Astrocyte (in vitro differentiated cells and primary cell): ENCODE data around the gene KIR2DL3.

Experiments
- EZH2 ChIP-seq: IDR thresholded peaks from 2 replicates; pipeline ENCODE4 v1.6.1; 2012; ENCODE audit warnings: mild to moderate bottlenecking, low read length, inconsistent platforms; ENCODE audit not compliant: insufficient read depth
- TF ChIP-seq, protein P1 (sequence below): IDR thresholded peaks from 2 replicates; pipeline ENCODE4 v1.5.1; 2011; ENCODE audit warnings: low read depth, mild to moderate bottlenecking, inconsistent platforms, low read length, moderate library complexity; ENCODE audit not compliant: insufficient read depth

DNA sequence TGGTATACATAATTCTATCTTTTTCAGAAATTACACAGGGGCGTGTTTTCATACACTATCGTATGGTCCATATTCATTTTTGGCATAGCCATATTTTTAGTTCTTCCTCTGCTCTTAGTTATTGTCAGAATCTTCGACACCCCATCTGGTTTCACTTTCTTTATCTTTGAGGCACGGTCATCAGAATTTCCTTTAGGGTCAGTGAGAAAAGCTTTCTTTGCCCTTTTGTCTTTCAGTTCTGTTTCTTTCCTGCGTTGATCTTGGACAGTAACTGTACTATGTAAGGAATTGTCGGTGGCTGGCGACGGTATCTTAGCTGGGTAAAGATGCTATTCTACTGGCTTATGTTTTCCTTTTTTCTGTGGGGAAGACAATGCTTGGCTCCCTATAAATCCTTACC lies 54.5 kb downstream of the KIR2DL3 start:
- TF ChIP-seq EZH2 = no peak
- TF ChIP-seq, protein P1, sequence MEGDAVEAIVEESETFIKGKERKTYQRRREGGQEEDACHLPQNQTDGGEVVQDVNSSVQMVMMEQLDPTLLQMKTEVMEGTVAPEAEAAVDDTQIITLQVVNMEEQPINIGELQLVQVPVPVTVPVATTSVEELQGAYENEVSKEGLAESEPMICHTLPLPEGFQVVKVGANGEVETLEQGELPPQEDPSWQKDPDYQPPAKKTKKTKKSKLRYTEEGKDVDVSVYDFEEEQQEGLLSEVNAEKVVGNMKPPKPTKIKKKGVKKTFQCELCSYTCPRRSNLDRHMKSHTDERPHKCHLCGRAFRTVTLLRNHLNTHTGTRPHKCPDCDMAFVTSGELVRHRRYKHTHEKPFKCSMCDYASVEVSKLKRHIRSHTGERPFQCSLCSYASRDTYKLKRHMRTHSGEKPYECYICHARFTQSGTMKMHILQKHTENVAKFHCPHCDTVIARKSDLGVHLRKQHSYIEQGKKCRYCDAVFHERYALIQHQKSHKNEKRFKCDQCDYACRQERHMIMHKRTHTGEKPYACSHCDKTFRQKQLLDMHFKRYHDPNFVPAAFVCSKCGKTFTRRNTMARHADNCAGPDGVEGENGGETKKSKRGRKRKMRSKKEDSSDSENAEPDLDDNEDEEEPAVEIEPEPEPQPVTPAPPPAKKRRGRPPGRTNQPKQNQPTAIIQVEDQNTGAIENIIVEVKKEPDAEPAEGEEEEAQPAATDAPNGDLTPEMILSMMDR = no peak
